ENCODE measurements around the gene NOTCH2. TPM values are rescaled to one million over a fixed set of nuclear protein-coding genes. Genes with fewer than 3 reads are reported as not detected.
"Not testable (repeated sequence)": the region's sequence is repeated elsewhere in the genome, so short reads cannot be mapped to it uniquely, and the experiment has no call there.

Gene NOTCH2
- total RNA-seq (2014; rRNA removed), result 129 and 140 TPM in 2 replicates
- 34.5 TPM for polyA plus RNA-seq (2012)

GRCh38 chr1:120069067-120069919, at the start of gene NOTCH2:
Gene NOTCH2, minus strand, starts transcription at chr1:120069662. Its CDS starts 256 bp downstream, at chr1:120069406.
- DNase-seq (ENCODE audit: low read depth), result peak; percentile 28

GRCh38 chr1:120117371-120118177, 48.1 kb upstream of the NOTCH2 start:
- peak; percentile 16 for DNase-seq (ENCODE audit: low read depth)

- peak; percentile 26 for DNase-seq (ENCODE audit: low read depth)
Measured at GRCh38 chr1:120116094-120116493, 46.6 kb upstream of the NOTCH2 start.

GRCh38 chr1:120113134-120113533, 43.7 kb upstream of the NOTCH2 start:
- not testable (repeated sequence) for DNase-seq (ENCODE audit: low read depth)

- DNase-seq (ENCODE audit: low read depth), result not testable (repeated sequence)
Measured at GRCh38 chr1:120112212-120112611, 42.8 kb upstream of the NOTCH2 start.

GRCh38 chr1:120111771-120112170, 42.3 kb upstream of the NOTCH2 start:
- DNase-seq (ENCODE audit: low read depth), result not testable (repeated sequence)

- not testable (repeated sequence) for DNase-seq (ENCODE audit: low read depth)
Measured at GRCh38 chr1:120111008-120111407, 41.5 kb upstream of the NOTCH2 start.

GRCh38 chr1:120109656-120110055, 40.2 kb upstream of the NOTCH2 start:
- not testable (repeated sequence) for DNase-seq (ENCODE audit: low read depth)

- not testable (repeated sequence) for DNase-seq (ENCODE audit: low read depth)
Measured at GRCh38 chr1:120109180-120109579, 39.7 kb upstream of the NOTCH2 start.

- DNase-seq (ENCODE audit: low read depth), result not testable (repeated sequence)
Measured at GRCh38 chr1:120105288-120105687, 35.8 kb upstream of the NOTCH2 start.

GRCh38 chr1:120103768-120104167, 34.3 kb upstream of the NOTCH2 start:
- not testable (repeated sequence) for DNase-seq (ENCODE audit: low read depth)

- DNase-seq (ENCODE audit: low read depth), result not testable (repeated sequence)
Measured at GRCh38 chr1:120101593-120101992, 32.1 kb upstream of the NOTCH2 start.

- not testable (repeated sequence) for DNase-seq (ENCODE audit: low read depth)
Measured at GRCh38 chr1:120100590-120100989, 31.1 kb upstream of the NOTCH2 start.

GRCh38 chr1:120098986-120099759, 29.7 kb upstream of the NOTCH2 start:
- DNase-seq (ENCODE audit: low read depth), result not testable (repeated sequence)

GRCh38 chr1:120096981-120097545, 27.6 kb upstream of the NOTCH2 start:
- not testable (repeated sequence) for DNase-seq (ENCODE audit: low read depth)

GRCh38 chr1:120093548-120094181, 24.2 kb upstream of the NOTCH2 start:
- not testable (repeated sequence) for DNase-seq (ENCODE audit: low read depth)

- DNase-seq (ENCODE audit: low read depth), result not testable (repeated sequence)
Measured at GRCh38 chr1:120092232-120093218, 23.1 kb upstream of the NOTCH2 start.

- DNase-seq (ENCODE audit: low read depth), result not testable (repeated sequence)
Measured at GRCh38 chr1:120090830-120091229, 21.4 kb upstream of the NOTCH2 start.

- peak; percentile 92 for DNase-seq (ENCODE audit: low read depth)
Measured at GRCh38 chr1:120087959-120088358, 18.5 kb upstream of the NOTCH2 start.
